NCI-H524 treated with DMSO at 0.1 percent for 48 hours (cell line): ENCODE measurements around the gene H6PD.

Experiments used
- DNase-seq: peaks from one replicate; lab custom pipeline; 2025; lab: John Stamatoyannopoulos, UW

Gene H6PD

GRCh38 chr1:9319208-9319788 lies 84.7 kb downstream of the H6PD start:
- DNase-seq, result no peak

GRCh38 chr1:9319789-9320519 lies 85.4 kb downstream of the H6PD start:
- DNase-seq, result no peak
